GM21786 (cell line): ENCODE measurements around the gene OR2M4.
"Not testable (repeated sequence)": the region's sequence is repeated elsewhere in the genome, so short reads cannot be mapped to it uniquely, and the experiment has no call there.

ENCODE experiments used
- ATAC-seq: cut with Tn5 transposase; IDR thresholded peaks from one replicate; pipeline ENCODE4 v1.9.1; 2021; ENCODE audit not compliant: unreplicated experiment

OR2M4 gene, protein sequence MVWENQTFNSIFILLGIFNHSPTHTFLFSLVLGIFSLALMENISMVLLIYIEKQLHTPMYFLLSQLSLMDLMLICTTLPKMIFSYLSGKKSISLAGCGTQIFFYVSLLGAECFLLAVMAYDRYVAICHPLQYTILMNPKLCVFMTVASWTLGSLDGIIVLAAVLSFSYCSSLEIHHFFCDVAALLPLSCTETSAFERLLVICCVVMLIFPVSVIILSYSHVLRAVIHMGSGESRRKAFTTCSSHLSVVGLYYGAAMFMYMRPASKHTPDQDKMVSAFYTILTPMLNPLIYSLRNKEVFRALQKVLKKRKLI

DNA sequence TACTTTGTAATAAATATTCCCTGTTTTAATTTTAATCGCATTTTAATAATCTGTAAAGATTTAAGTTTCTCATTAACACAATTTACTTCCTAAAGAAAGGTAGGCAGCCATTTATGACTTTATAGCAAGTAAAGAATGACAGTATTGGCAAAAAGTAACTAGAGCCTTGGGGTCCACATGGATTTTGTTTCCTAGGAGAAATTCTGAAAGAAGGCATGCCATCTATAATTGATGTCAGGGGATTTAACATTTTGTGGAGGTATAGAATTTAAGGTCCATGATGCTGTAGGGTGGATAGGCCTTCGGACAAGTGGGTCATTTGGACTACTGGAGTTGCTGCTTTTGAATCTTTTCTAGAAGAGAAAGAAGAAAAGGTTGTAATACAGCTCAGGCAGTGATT is at the start of gene OR2M4:
OR2M4 (plus strand) TSS at position 301 of the 400 bp plus-strand sequence. CDS start 7,512 bp downstream, outside the sequence.
- no peak for ATAC-seq

DNA sequence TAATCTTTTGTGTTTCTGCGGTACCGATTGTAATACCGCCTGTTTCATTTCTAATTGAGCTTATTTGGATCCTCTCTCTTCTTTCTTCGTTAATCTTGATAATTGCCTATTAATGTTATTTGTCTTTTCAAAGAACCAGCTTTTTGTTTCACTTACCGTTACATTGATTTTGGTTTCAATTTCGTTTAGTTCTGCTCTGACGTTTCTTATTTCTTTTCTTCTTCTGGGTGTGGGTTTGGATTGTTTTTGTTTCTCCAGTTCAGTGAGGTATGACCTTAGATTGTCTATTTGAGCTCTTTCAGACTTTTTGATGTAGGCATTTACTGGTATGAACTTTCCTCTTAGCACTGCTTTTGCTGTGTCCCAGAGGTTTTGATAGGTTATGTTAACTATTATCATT is 47.2 kb upstream of the OR2M4 start:
- ATAC-seq = peak; percentile 65

DNA sequence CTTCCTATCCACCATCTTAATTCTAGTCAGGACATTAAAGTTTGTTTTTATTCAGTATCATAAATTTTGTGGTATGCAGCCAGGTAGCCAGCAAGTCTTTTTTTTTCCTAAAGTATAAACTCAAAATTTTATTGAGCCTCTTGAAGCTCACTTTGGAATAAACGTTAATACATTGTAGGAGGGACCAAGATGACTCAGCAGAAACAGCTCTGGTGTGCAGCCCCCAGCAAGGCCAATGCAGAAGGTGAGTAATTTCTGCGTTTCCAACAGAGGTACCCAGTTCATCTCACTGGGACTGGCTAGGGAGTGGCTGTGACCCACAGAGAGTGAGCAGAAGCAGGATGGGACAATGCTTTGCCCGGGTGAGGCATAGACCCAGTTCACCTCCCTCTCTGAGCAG is 43.9 kb upstream of the OR2M4 start:
- ATAC-seq = no peak

DNA sequence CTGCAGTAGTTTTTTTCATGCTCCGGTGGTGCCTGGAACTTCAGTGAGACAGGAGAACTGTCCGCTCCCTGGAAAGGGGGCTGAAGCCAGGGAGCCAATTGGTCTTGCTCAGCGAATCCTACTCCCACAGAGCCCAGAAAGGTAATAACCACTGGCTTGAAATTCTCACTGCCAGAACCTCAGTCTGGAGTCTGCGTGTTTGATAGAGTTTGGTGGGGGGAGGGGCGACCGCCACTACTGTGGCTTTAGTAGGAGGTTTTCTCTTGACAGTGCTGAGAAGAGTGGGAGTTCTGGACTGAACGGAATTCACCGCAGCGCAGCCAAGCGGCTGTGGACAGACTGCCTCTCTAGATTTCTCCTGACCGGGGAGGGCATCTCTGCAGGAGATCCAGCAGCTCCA is 42.2 kb upstream of the OR2M4 start:
- ATAC-seq = no peak

DNA sequence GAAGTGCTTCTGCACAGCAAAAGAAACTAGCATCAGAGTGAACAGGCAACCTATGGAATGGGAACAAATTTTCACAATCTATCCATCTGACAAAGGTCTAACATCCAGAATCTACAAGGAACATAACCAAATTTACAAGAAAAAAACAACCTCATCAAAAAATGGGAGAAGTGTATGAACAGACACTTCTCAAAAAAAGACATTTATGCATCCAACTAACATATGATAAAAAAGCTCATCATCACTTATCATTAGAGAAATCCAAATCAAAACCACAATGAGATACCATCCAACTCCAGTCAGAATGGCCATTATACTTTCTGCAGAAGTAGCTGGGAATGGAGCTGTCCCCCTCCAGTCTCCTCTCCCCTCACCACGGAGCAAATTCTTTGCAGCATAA is 37.1 kb upstream of the OR2M4 start:
- no peak for ATAC-seq

DNA sequence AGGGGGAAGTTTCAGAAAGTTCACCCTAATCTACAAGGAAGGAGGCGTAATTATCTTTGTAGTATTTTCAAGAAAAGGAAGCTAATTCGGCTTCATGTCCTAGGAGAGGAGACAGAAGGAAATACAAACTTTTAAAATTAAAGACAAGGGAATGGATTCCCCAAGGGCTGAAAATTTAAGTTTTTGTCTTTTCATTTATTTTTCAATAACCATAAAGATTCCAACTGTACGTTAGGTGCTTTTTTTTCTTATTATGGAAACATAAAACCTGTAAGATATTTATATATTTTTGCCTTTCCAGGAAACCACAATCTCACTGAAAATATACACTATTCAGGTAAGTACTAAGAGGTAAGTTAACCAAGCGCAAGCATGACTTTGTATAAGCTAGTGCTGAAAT is 34.3 kb upstream of the OR2M4 start, which contains the start of gene OR2M3:
OR2M3 (plus strand) TSS at position 301 of the 400 bp plus-strand sequence. CDS start 5,803 bp downstream, outside the sequence.
- no peak for ATAC-seq

DNA sequence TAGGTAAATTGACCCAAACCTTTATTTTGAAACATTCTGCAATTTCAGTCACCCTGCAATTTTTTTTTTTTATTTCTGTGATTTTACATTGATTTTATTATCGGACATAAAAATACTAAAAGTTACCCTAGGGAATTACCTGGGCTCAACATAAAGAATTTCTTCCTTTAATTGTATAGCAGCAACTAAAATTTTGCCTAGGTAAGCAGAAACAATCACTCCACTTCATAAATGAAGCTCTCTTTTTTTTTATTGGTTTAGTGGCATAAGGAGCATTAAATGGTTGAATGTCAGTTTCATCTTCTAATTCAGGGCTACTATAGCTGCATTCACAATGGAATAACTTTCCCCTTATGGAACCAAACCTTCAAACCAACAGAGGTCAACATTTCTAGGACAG is 15.3 kb upstream of the OR2M4 start:
- ATAC-seq = no peak

DNA sequence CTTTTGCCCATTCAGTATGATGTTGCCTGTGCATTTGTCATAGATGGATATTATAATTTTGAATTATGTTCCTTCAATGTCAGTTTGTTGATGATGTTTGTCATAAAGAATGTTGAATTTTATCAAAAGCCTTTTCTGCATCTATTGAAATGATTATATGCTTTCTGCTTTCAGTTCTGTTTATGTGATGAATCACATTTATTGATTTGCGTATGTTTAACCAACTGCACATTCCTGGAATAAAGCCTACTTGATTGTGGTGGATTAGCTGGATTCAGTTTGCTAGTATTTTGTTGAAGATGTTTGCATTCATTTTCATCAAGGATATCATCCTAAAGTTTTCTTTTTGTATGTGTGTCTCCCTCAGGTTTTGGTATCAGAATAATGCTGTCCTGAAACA is 5.7 kb upstream of the OR2M4 start:
- ATAC-seq = no peak

DNA sequence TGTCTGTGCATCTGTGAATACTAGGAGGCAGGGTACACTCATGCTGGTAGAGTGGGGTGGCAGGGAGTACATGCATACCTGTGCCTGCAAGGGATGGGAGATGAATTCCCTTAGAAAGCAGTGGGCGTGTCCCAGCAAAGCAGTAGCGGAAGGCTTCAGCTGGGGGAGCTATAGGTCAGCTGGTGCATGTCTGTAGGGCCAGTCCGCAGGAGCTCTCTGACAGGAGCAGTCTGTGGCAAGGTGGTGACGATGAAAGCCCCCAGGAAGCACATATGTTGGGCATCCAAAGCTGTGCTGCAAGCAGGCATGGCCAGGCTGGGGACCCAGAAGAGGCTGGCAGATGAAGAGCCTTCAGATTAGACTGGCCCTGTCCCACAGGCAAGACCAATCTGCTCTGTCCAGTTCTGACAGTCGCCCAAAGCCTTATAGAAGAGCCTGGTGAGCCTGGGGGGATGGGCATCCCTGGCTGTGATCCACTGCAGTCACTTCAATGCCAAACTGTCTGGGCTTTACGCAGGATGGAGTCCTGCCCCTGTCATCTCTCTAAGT is 1.8 kb upstream of the OR2M4 start:
- ATAC-seq = no peak

DNA sequence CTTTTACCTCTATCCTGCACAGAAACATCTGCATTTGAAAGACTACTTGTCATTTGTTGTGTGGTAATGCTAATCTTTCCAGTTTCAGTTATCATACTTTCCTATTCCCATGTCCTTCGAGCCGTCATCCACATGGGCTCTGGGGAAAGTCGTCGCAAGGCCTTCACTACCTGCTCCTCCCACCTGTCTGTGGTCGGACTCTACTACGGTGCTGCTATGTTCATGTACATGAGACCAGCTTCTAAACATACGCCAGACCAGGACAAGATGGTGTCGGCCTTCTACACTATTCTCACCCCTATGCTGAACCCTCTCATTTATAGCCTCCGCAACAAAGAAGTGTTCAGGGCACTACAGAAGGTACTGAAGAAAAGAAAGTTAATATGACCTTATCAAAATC is 8.3 kb downstream of the OR2M4 start:
- ATAC-seq = no peak

DNA sequence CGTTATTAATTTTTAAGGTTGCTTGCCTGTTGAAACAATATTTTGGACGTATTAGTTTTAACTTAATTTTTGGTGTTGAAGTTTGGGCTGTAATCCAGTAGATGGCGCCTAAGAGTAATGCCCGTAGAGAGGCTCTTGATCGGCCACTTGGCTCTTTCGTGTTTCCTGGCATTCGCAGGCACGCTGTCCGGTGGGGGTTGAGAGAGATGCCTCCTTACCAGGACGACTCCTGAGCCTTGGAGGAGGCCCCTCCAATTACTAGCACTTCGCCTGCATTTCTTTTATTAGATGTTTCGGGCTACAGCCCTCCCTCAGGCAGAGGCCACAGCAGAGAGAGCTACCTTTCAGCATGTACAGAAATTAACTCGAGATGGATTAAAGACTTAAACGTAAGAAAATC is 12.0 kb downstream of the OR2M4 start:
- ATAC-seq = peak; percentile 75

DNA sequence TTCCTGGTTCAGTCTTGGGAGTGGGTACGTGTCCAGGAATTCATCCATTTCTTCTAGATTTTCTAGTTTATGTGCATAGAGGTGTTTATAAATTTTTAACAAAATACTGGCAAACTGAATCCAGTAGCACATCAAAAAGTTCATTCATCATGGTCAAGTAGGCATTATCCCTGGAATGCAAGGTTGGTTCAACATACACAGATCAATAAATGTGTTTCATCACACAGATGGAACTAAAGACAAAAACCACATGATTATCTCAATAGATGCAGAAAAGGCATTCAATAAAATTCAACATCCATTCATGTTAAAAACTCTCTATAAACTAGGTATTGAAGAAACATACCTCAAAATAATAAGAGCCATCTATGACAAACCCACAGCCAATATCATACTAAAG is 28.1 kb downstream of the OR2M4 start:
- not testable (repeated sequence) for ATAC-seq

DNA sequence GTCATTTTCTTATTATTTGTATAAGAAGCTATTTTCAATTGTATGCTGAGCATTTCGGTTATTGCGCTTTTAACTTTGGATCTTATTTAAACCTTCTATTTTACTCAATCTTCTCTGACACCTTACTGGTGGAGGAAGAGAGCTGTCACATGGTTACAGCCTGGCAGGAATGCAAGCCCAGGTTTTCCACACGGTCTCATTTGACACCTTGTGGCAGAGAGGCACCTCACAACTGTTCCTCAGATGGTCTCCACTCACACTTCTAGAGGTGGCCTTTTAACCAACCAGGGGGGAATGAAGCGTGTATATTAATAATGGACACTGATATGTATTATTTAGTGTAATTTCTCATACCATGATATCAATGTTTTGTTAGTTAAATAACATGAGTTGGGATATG is 37.0 kb downstream of the OR2M4 start:
- ATAC-seq = no peak

DNA sequence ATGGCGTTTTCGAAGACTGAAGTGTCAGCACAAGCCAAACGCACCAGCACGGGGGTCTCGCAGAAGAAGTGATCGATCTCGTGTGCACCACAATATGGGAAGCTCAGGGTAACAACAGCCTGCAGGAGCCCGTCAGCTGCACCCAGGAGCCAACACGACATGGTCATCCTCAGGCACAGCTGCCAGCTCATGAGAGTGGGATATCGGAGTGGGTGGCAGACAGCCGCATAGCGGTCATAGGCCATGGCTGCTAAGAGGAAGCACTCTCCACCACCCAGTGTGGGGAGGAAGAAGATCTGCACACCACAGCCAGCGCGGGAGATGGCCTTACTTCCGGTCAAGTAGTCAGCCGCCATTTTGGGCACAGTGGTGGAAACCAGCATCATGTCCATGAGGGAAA is 42.0 kb downstream of the OR2M4 start:
- ATAC-seq = not testable (repeated sequence)

DNA sequence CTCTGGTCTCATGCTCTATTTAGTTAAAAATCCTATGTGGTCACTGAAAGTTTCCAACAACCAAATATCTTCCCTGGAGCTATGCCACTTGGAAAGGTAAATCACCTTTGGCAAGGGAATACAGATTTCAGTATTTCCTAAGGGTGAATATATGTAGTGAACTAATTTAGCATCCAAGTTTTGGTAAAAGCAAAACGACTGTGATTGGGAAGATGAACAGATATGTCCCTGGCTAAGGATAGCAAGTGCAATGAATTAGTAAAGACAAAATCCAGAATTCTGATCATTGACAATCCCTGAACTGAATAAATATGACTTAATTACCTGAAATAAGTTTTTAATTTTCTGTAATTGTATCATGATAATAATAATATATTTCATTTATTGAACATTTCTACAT is 46.7 kb downstream of the OR2M4 start, which contains the start of gene OR2T33:
OR2T33 (minus strand) TSS at position 101 of the 400 bp plus-strand sequence. CDS start 4,162 bp downstream, outside the sequence.
- ATAC-seq = no peak

DNA sequence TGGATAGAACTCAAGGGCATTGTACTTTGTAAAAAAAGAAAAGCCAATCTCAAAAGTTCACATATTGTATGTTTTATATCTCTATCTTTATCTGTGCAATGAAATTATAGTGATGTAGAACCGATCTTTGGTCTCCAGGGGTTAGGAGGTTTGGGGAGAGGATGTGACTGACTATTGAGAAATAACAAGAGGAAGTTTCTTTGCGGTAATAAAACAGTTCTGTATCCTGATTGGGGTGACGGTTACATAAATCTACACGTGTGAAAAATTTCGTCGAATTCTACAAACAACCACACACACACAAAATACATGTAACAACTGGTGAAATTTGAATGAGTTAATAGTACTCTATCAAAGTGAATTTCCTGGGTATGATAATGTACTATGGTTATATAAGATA is 57.2 kb downstream of the OR2M4 start:
- ATAC-seq = no peak
